HG02938 (cell line): Measurements from ENCODE around the gene LRRC4.

Experiments used
- ATAC-seq: cut with Tn5 transposase; IDR thresholded peaks from one replicate; pipeline ENCODE4 v1.9.1; 2021; ENCODE audit warnings: mild to moderate bottlenecking, moderate library complexity; ENCODE audit not compliant: unreplicated experiment

Gene LRRC4

GRCh38 chr7:128030654-128031611 is at the start of gene LRRC4:
LRRC4 (minus strand) TSS chr7:128031437; CDS start chr7:128030640, 797 bp downstream.
- peak; percentile 40 for ATAC-seq

GRCh38 chr7:128080169-128080568 is 48.9 kb upstream of the LRRC4 start:
- ATAC-seq = no peak

GRCh38 chr7:128078309-128078708 is 47.1 kb upstream of the LRRC4 start:
- ATAC-seq = no peak

GRCh38 chr7:128076796-128077271 is 45.6 kb upstream of the LRRC4 start:
- ATAC-seq = no peak

- ATAC-seq = no peak
These were observed 45.1 kb upstream of the LRRC4 start for GRCh38 chr7:128076196-128076795.

GRCh38 chr7:128075242-128076095 is 44.2 kb upstream of the LRRC4 start:
- ATAC-seq = no peak

- no peak for ATAC-seq
These were observed 43.5 kb upstream of the LRRC4 start for GRCh38 chr7:128074736-128075135.

- no peak for ATAC-seq
These were observed 43.1 kb upstream of the LRRC4 start for GRCh38 chr7:128074336-128074735.

- ATAC-seq = no peak
These were observed 42.6 kb upstream of the LRRC4 start for GRCh38 chr7:128073671-128074310.

GRCh38 chr7:128071801-128072200 is 40.6 kb upstream of the LRRC4 start:
- no peak for ATAC-seq

GRCh38 chr7:128071376-128071775 is 40.1 kb upstream of the LRRC4 start:
- no peak for ATAC-seq

GRCh38 chr7:128069373-128070364 is 38.4 kb upstream of the LRRC4 start:
- no peak for ATAC-seq

GRCh38 chr7:128068785-128069184 is 37.5 kb upstream of the LRRC4 start:
- ATAC-seq = no peak

GRCh38 chr7:128067983-128068382 is 36.7 kb upstream of the LRRC4 start:
- no peak for ATAC-seq

GRCh38 chr7:128066858-128067257 is 35.6 kb upstream of the LRRC4 start:
- ATAC-seq = no peak

GRCh38 chr7:128066395-128066794 is 35.2 kb upstream of the LRRC4 start:
- ATAC-seq = no peak

- ATAC-seq = no peak
These were observed 34.6 kb upstream of the LRRC4 start for GRCh38 chr7:128065872-128066271.

GRCh38 chr7:128063088-128063487 is 31.9 kb upstream of the LRRC4 start:
- no peak for ATAC-seq

- no peak for ATAC-seq
These were observed 28.8 kb upstream of the LRRC4 start for GRCh38 chr7:128060018-128060417.
